Measurements from ENCODE around the gene NTN5. TPM values are rescaled to one million over a fixed set of nuclear protein-coding genes. Genes with fewer than 3 reads are reported as not detected.
"Not testable (repeated sequence)": the region's sequence is repeated elsewhere in the genome, so short reads cannot be mapped to it uniquely, and the experiment has no call there.

The NTN5 gene
- total RNA-seq, 1 donor from 2014 or later, result 0.11 TPM

GRCh38 chr19:48634036-48634342 lies 38.8 kb downstream of the NTN5 start:
- H3K36me3 ChIP-seq (ENCODE audit: insufficient read depth, low read length), result no peaks in the 10 kb centered on the region
- H3K9ac ChIP-seq (ENCODE audit: low read length), result peak overlapping the region; percentile 29
- no peak for FAIRE-seq
- H3K27ac ChIP-seq (ENCODE audit: low read depth, low read length), result no peak overlapping the region
- Mint-ChIP-seq H3K4me3 (ENCODE audit: unreplicated experiment) (no peak overlapping the region), H3K4me1 (ENCODE audit: low read depth, unreplicated experiment) (peaks cover 3% of the 10 kb centered on the region), H3K27ac (ENCODE audit: unreplicated experiment) (no peak overlapping the region), H3K36me3 (ENCODE audit: low read depth, unreplicated experiment) (no peaks in the 10 kb centered on the region), H3K27me3 (ENCODE audit: low read depth, unreplicated experiment) (peaks cover 3% of the 10 kb centered on the region), H3K9me3 (ENCODE audit: unreplicated experiment) (no peaks in the 10 kb centered on the region)
- no peaks in the 10 kb centered on the region for H3K79me2 ChIP-seq (ENCODE audit: insufficient read depth, low read length)
- H2AFZ ChIP-seq (ENCODE audit: low read depth, low read length), result peak overlapping the region; percentile 8
- H3K4me1 ChIP-seq (ENCODE audit: insufficient read depth, low read length), result peaks cover 46% of the 10 kb centered on the region
- no peak overlapping the region for H3K4me3 ChIP-seq (ENCODE audit: insufficient read depth, low read depth, low read length)
- peak overlapping the region; percentile 88 for H3K4me2 ChIP-seq (ENCODE audit: low read length)
- H3K9me3 ChIP-seq (ENCODE audit: insufficient read depth, low read depth, low read length), result no peaks in the 10 kb centered on the region
- peaks cover 3% of the 10 kb centered on the region for H3K27me3 ChIP-seq (ENCODE audit: insufficient read depth, low read length)
- H4K20me1 ChIP-seq (ENCODE audit: insufficient read depth, low read length), result no peaks in the 10 kb centered on the region
- TF ChIP-seq EZH2 (IDR thresholded peaks at IDR 0.05; ENCODE audit: insufficient read depth, low read length) (no peak), CTCF (IDR thresholded peaks at IDR 0.05; ENCODE audit: insufficient read depth, low read depth, low read length) (no peak)
- no peak for DNase-seq (ENCODE audit: low read depth)

- DNase-seq (ENCODE audit: low read depth) (no peak), FAIRE-seq (no peak)
- Histone ChIP-seq H3K27ac (ENCODE audit: low read depth, low read length) (no peak overlapping the region), H3K9ac (ENCODE audit: low read length) (no peak overlapping the region), H3K79me2 (ENCODE audit: insufficient read depth, low read length) (no peaks in the 10 kb centered on the region), H3K4me2 (ENCODE audit: low read length) (peak overlapping the region; percentile 88), H2AFZ (ENCODE audit: low read depth, low read length) (no peak overlapping the region), H4K20me1 (ENCODE audit: insufficient read depth, low read length) (no peaks in the 10 kb centered on the region), H3K4me1 (ENCODE audit: insufficient read depth, low read length) (peaks cover 44% of the 10 kb centered on the region), H3K27me3 (ENCODE audit: insufficient read depth, low read length) (peaks cover 3% of the 10 kb centered on the region), H3K4me3 (ENCODE audit: insufficient read depth, low read depth, low read length) (no peak overlapping the region), H3K36me3 (ENCODE audit: insufficient read depth, low read length) (no peaks in the 10 kb centered on the region), H3K9me3 (ENCODE audit: insufficient read depth, low read depth, low read length) (no peaks in the 10 kb centered on the region)
- H3K27me3 Mint-ChIP-seq (ENCODE audit: low read depth, unreplicated experiment), result peaks cover 3% of the 10 kb centered on the region
- no peaks in the 10 kb centered on the region for H3K9me3 Mint-ChIP-seq (ENCODE audit: unreplicated experiment)
- H3K4me1 Mint-ChIP-seq (ENCODE audit: low read depth, unreplicated experiment), result peaks cover 1% of the 10 kb centered on the region
- no peak overlapping the region for H3K4me3 Mint-ChIP-seq (ENCODE audit: unreplicated experiment)
- no peak for TF ChIP-seq EZH2 (IDR thresholded peaks at IDR 0.05; ENCODE audit: insufficient read depth, low read length)
- no peak for TF ChIP-seq CTCF (IDR thresholded peaks at IDR 0.05; ENCODE audit: insufficient read depth, low read depth, low read length)
- H3K27ac Mint-ChIP-seq (ENCODE audit: unreplicated experiment), result peak overlapping the region; percentile 41
- peaks cover 2% of the 10 kb centered on the region for H3K36me3 Mint-ChIP-seq (ENCODE audit: low read depth, unreplicated experiment)
These were observed 39.4 kb downstream of the NTN5 start for GRCh38 chr19:48633148-48634035.

GRCh38 chr19:48632692-48633147 lies 40.1 kb downstream of the NTN5 start:
- TF ChIP-seq EZH2 (IDR thresholded peaks at IDR 0.05; ENCODE audit: insufficient read depth, low read length) (no peak), CTCF (IDR thresholded peaks at IDR 0.05; ENCODE audit: insufficient read depth, low read depth, low read length) (no peak)
- Histone ChIP-seq H3K4me1 (ENCODE audit: insufficient read depth, low read length) (peaks cover 39% of the 10 kb centered on the region), H3K4me2 (ENCODE audit: low read length) (no peak overlapping the region), H3K4me3 (ENCODE audit: insufficient read depth, low read depth, low read length) (no peak overlapping the region), H2AFZ (ENCODE audit: low read depth, low read length) (no peak overlapping the region), H3K79me2 (ENCODE audit: insufficient read depth, low read length) (no peaks in the 10 kb centered on the region), H3K9me3 (ENCODE audit: insufficient read depth, low read depth, low read length) (no peaks in the 10 kb centered on the region), H4K20me1 (ENCODE audit: insufficient read depth, low read length) (no peaks in the 10 kb centered on the region), H3K36me3 (ENCODE audit: insufficient read depth, low read length) (no peaks in the 10 kb centered on the region), H3K27me3 (ENCODE audit: insufficient read depth, low read length) (peaks cover 3% of the 10 kb centered on the region), H3K9ac (ENCODE audit: low read length) (no peak overlapping the region), H3K27ac (ENCODE audit: low read depth, low read length) (no peak overlapping the region)
- FAIRE-seq, result no peak
- Mint-ChIP-seq H3K4me1 (ENCODE audit: low read depth, unreplicated experiment) (no peaks in the 10 kb centered on the region), H3K27me3 (ENCODE audit: low read depth, unreplicated experiment) (peaks cover 3% of the 10 kb centered on the region), H3K27ac (ENCODE audit: unreplicated experiment) (no peak overlapping the region), H3K36me3 (ENCODE audit: low read depth, unreplicated experiment) (peaks cover 2% of the 10 kb centered on the region), H3K9me3 (ENCODE audit: unreplicated experiment) (no peaks in the 10 kb centered on the region), H3K4me3 (ENCODE audit: unreplicated experiment) (no peak overlapping the region)
- no peak for DNase-seq (ENCODE audit: low read depth)

- not testable (repeated sequence) for H3K27ac Mint-ChIP-seq (ENCODE audit: unreplicated experiment); H3K4me1 Mint-ChIP-seq (ENCODE audit: low read depth, unreplicated experiment); DNase-seq (ENCODE audit: low read depth); FAIRE-seq; H2AFZ ChIP-seq (ENCODE audit: low read depth, low read length); H3K9me3 ChIP-seq (ENCODE audit: insufficient read depth, low read depth, low read length); H3K9ac ChIP-seq (ENCODE audit: low read length); H3K79me2 ChIP-seq (ENCODE audit: insufficient read depth, low read length); H4K20me1 ChIP-seq (ENCODE audit: insufficient read depth, low read length); H3K36me3 ChIP-seq (ENCODE audit: insufficient read depth, low read length); H3K4me3 ChIP-seq (ENCODE audit: insufficient read depth, low read depth, low read length); H3K27ac ChIP-seq (ENCODE audit: low read depth, low read length); H3K27me3 Mint-ChIP-seq (ENCODE audit: low read depth, unreplicated experiment); H3K4me3 Mint-ChIP-seq (ENCODE audit: unreplicated experiment); H3K9me3 Mint-ChIP-seq (ENCODE audit: unreplicated experiment); H3K36me3 Mint-ChIP-seq (ENCODE audit: low read depth, unreplicated experiment); H3K27me3 ChIP-seq (ENCODE audit: insufficient read depth, low read length); H3K4me2 ChIP-seq (ENCODE audit: low read length)
- peaks cover 36% of the 10 kb centered on the region for H3K4me1 ChIP-seq (ENCODE audit: insufficient read depth, low read length)
These were observed 40.5 kb downstream of the NTN5 start for GRCh38 chr19:48632286-48632685.
